Middle frontal gyrus (tissue), 1 donor: ENCODE data around the gene WRNIP1.

Source experiments
- DNase-seq: peaks from one replicate; pipeline ENCODE4 v3.0.0-alpha.2; 2015; ENCODE audit warnings: low spot score; ENCODE audit errors: extremely low spot score

WRNIP1 gene

DNA sequence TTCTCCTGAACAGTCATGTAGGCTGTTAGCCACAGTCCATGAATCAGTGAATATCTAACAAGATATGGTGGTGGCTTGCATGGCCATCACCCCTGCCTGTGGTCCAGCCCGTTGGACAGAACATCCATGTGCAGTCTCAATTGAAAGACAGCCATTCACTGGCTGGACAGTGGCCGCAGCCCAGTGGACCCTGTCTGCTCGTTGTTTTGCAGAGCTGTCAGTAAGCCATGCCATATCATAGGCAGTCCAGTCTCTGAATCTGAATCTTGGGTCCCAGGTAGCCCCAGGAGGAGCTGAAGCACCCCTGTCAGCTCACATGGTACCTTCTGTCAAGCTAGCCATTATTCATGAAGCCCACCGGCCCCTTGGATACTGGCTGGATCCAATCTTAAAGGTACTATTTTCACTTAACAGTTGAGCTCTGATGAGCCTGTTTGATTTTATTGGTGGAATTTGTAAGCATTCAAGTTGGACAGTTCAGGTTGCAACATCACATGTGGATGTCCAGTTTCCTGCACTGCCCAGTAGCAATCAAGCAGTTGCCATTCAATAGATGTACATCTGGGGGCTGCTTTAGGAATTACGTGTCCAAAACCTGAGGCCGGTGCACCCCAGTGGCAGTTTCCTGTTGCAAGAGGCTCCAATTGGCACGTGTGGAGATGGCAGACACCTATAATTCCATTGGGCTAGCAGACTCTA, 38.7 kb downstream of the WRNIP1 start:
- no peak for DNase-seq

DNA sequence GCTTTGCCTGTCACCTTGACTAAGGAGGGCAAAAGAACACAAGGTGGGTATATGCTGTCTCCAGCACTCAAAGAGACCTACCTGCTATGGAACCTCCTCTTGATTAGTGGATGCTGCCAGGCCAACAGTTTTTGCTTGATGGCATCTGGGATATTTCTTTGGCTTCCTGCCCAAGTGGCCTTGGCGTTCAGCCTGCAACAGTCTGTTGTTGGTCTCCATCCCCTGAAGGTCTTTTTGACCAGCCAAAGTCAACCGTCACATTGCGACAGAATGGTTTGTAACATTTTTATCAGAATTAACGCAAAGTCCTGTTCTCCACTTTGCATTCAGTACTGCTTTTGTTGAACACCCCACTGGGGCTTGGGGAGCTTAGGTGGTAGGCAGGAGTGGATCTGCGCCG, 39.3 kb downstream of the WRNIP1 start:
- no peak for DNase-seq

DNA sequence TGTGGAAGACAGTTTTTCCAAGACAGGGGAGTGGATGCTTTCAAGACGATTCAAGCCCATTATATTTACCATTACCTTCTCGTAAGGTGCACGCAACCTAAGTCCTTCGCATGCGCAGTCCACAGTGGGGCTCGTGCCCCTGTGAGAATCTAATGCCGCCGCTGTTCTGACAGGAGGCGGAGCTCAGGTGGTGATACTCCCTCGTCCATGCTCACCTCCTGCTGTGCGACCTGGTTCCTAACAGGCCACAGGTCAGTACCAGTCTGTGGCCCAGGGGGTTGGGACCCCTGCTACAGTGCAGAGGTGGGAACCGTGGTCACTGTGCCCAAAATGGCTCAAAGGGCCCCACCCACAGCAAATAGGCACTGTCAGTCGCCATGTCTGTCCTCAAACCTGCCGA, 39.8 kb downstream of the WRNIP1 start:
- DNase-seq = no peak

DNA sequence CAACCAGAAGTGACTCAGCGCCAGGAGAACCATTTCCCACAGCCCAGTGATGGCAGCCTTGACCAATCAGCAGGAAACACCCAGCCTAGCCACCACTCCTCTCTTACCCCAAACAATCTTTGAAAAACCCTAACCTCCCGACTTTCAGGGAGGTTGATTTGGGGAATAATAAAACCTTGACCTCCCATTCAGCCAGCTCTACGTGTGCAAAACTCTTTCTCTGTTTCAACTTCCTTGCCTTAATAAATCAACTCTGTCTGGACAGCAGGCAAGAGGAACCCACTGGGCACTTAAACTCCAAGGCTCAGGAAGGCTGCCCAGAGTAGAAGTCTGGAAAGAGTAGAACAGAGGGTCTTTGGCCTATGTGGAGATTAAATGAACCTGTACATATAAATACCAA, 41.5 kb downstream of the WRNIP1 start:
- no peak for DNase-seq

DNA sequence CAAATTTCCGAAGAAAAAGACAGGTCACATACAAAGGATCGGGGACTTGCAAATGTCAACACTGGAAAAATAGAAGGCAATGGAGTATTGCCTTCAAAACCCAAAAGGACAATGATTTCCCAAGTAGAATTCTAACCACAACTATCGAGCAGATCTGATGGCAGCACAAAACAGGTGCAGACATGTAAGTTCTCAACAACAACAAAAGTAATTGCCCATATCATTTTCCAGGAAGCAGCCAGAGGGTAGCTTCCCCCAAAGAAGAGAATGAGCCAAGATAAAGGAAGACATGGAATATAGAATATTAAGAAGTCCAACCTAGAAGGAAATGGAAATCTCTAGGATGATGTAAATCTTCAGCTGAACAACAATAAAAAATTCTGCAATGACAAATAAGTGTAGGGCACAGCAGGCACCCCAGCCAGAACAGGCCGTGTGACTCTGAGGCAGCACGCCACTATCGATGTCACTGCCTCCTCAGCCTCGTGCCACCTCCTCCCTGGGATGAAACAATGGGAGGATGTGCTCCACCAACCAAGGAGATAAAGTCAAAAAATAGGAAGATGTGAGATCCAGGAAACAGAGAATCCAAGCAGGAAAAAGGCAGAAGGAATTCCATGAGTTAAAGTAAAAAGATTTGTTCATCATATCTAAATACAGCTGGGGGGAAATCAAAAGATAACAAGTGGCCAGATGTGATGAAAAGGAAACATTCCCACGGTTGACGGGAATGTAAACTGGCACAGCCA, 42.3 kb downstream of the WRNIP1 start:
- no peak for DNase-seq

DNA sequence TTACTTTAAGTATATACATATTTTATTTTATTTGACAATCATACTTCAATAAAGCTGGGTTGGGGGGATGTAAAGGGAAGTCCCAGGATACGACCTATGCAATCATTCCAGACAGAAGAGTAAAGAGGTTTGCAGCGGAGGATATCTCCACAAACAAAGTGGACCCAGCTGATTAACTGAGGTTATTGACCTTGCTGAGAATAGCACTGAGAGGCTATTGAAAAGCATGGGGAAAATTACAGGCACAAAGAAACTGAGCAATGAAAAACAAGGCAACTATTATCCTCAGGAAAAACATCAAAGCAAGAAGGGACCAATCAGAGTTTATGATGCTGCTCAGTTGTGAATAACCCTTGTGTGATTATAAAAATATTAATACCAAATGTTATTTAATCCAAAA, 43.8 kb downstream of the WRNIP1 start:
- no peak for DNase-seq

DNA sequence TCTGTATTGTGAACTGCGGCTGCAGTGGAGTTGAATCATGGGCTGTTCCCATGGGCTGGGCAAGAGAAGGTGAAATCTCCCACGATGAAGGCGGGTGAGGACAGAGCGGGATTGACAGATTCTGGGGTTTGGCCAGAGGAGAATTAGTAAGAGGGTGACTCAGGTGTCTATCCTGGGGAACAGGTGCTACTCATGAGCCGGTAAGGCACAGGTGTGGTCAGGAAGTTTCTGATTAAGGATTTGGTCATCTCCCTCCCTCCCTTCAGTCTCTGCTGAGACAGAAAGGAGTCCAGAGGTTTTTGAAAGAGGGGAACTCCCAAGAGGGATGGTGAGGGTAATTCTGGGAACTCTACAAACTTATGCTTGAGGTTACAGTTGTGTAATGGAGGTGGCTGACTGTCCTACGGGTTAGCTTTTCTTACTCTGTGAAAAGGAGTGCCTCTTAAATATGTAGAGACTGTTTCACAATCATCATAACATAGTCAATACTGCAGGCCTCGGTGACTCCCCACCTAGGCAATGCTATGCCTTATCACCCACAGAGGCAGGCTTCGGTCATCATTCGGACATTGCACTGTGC, 45.0 kb downstream of the WRNIP1 start:
- no peak for DNase-seq

DNA sequence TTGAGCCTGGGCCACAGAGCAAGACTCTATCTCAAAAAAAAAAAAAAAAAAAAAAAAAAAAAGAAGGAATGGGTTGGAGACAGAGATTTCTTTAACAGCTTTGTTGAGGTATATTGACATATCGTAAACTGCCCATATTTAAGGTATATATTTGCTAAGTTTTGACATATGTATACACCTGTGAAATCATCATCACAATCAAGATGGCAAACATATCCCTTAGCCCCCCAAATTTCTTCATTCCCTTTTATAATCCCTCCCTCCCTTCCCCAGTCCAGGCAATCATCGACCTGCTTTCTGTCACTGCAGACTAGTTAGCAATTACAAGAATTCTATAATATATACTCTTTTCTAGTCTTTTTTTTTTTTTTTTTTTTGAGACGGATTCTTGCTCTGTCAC, 47.5 kb downstream of the WRNIP1 start:
- DNase-seq = no peak

DNA sequence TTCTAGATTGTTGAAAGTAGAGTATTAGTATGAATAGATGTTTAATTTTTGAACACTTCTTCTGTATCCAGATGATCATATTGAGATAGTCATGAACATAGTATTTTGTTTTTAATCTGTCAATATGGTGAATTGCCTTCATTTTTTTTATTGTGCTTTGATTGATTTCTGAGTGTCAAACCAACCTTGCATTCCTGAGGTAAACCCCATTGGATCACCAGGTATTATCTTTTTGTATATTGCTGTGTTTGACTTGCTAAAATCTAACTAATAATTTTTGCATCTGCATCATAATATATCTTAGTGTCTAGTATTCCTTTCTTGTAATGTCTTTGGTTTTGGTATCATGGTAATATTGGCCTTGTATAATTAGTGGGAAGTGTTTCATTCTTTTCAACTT, 51.0 kb downstream of the WRNIP1 start:
- no peak for DNase-seq

DNA sequence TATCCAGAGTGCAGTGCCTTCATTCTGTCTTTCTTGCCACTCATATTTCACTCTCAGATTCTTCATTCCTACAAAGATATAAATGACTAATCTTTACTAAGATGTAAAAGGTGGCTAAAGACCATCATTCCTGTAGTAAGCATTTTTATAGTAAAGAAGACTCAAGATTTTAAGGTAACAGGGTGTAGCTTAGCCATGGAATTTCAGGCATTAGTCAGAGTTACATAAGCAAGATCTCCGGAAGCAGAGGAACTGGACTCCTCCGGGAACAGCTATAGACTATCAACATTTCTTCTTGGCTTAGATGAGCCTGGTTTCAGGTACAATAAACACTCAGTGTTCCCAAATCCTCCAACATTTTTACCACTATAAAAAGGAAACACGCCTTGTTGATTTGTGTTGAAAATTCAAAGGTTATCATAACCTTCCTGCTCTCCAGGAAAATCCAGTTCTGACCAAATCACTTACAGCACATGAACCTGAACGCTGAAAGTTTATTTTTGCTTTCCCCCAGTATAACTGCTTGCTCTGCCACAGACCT, 52.8 kb downstream of the WRNIP1 start:
- DNase-seq = peak; percentile 31

DNA sequence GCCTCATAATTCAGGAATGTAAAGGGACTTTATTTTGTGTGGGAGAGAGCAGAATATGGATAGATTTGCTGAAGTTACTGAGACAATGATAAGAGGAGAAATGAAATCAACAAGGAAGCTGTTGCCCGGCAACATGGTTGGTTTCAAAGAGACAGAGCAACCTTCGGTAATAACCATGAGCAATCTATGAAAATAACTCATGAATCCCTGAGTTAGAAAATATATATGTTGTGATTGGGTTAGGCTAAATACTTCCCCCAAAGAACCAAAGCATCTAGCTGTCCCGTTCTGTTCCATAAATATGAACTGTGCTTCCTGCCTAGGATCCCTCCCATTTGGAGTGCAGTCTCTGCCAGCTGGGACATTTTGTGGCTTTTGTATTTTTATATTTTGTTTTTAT, 53.4 kb downstream of the WRNIP1 start:
- DNase-seq = no peak

DNA sequence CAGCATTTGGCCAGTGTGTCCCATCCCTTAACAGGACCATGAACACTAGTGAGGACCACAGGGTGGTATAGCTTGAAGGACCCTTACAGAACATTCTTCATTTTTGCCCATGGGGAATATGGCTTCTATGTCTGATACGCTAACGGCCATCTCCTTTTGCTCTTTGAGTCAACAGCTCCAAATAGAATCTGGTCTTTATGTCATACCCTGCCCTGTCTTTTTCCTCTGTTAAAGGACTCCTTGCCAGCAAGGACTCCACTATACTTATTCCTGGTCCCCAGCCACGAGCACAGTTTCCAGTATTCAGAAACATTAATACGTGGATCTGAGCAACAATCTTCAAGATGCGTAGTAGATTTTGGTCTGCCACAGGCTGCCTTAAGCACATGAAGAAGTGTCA, 53.9 kb downstream of the WRNIP1 start:
- DNase-seq = no peak

DNA sequence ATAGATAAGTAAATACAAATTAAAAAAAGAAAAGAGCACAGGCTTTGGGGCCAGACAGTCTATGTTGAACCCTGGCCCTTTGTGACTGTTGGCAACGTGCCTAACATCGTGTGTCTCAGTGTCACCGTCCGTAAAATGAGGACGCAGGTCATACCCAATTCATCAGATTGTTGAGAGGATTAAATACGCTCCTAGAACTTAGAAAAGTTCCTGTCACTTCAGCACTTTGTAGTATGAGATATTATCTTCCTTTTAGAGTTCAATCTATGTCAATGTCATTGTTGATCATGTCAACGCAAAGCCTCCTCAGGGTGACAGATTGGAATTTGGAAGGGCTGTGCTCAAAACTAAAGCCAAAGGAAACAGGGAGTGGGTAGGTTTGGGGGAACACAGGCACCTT, 54.8 kb downstream of the WRNIP1 start:
- no peak for DNase-seq

DNA sequence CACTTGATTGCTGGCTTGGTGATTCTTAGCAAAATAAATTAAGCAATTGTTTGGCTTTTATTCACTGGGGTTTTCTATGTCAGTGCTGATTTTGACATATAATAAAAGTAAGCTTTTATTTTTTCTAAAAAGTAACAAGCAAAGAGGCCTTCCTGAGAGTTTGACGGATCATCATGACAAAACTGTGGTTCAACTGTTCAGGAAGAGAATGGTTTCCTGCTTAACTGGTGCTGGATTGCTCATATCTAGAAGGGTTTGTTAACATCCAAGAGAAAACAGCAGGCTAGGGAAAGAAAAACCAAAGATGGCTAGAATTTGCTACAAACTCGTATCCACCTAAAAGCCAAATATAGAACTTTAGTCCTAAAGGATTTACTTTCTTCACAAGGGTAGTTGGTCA, 55.2 kb downstream of the WRNIP1 start:
- no peak for DNase-seq

DNA sequence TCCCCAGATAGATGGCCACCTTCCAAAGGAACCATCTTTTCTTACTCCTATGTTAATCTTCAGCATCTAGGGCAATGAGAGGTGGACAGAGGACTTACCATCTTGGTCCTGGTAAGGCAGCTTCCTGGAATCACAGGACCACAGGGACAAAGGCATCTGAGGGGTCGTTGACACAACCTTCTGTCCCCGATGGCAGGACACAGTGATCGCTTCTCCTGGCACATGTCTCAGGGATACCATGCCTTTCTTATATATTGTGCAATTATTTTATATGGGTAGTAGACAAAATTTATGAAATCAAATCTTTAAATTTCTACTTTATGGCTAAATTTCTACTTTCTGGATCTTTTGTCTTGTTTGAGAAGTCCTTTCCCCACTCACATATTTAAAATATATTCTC, 56.4 kb downstream of the WRNIP1 start:
- DNase-seq = no peak

DNA sequence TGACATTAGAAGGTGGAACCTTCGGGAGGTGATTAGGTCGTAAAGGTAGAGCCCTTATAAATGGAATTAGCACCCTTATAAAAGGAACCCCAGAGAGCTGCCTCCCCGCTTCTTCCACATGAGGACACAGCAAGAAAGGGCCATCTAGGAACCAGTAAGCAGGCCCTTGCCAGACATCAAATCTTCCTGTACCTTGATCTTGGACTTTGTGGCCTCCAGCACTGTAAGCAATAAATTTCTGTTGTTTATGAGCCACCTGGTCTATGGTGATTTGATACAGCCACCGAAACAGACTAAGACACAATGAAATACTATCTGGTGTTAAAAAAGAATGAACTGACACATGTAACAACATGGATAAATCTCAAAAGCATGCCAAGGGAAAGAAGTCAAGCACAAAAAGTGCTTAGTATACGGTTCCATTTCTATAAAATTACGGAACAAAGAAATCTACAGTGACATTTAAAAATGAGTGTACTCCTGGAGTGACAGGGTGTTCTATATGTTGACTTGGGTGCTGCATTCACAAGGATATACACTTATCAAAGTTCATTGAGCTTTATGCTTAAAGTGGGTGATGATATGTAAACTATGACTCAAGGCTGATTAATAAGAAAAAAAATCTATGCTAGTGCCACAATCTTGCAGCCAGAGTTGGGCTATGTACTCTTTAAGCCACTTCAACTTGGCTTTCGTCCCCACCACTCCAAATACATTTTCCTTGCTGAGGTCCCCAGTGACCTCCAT, 58.1 kb downstream of the WRNIP1 start:
- DNase-seq = no peak

DNA sequence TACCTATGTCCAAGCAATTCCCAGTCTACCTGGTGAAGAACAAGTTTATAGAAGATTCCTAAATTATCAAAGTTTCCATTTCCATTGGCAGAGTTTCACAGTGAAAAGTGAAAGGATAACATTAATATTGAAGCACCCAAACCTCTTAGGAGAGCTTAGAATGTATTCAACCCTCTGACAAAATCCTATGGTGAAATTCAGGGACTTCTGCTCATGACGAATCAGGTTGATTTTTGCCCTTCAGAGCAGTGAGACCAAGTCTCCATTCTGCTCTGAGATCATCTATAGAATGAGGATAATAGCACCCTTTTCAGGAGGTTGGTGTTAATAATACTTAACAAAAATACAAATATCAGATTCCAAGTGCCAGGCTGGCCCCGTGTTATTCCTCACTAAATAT, 60.9 kb downstream of the WRNIP1 start:
- DNase-seq = no peak

DNA sequence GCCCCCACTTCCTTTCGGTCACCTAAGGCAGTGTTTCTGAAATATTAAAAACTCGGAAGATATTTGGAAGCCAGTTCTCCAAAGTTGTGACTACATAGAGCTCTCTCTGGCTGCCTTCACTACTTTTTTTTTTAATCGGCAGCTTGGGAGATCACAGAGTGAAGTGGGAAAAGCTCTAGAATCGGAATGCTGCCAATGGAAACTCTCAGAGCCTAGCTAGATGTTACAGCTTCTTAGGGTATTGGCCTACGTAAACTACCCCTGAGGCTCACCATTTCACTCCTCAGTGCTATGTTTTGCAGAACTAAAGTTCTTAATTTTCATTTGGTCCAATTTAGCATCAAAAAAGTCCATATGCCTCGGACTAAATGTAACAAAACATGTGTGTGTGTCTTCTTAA, 61.9 kb downstream of the WRNIP1 start:
- DNase-seq = no peak

DNA sequence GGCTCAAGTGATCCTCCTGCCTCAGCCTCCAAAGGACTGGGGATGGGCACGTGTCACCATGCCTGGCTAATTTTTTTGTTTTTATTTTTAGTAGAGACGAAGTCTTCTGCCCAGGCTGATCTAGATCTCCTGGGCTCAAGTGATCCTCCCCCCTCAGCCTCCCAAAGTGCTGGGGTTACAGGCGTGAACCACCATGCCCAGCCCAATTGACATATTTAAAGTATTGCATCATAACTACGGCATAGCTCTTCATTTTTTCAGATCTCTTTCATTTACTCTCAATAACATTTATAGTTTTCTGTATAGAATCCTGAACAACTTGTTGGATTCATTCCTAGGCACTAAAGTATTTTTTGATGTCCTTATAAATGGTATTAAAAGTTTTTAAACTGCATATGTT, 63.4 kb downstream of the WRNIP1 start:
- DNase-seq = no peak

DNA sequence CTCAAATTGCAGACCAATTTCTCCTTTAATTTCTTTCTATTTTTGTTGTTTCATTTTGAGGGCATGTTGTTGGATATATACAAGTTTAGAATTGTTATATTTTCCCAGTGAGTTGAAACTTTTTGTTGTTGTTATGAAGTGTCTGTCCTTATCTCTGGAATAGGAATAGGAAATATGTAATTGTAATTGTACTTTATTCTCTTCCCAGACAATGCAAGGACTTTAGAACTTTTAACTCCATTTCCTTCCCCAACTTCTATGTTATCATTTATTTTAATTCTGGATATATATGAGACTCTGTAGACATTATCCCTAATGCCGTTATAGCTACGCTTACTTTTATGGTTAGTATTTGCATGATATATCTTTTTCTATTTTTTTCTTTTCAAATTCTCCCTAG, 64.1 kb downstream of the WRNIP1 start:
- no peak for DNase-seq

DNA sequence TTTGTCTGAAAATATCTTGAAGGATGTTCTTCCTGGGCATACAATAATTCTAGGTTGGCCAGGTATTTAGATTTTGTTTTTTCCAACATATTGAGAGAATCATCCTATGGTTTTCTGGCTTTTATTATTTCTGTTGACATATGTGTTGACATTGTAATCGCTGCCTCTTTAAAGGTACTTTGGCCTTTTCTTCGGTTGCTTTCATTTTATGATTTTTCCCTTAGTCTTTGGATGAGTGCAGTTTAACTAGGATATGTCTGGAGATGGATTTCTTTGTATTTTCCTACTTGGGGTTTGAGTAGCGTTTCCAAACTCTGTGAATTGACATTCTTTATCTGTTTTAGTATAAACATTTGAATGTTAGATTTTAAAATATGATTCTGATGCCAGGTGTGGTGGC, 65.0 kb downstream of the WRNIP1 start:
- no peak for DNase-seq

DNA sequence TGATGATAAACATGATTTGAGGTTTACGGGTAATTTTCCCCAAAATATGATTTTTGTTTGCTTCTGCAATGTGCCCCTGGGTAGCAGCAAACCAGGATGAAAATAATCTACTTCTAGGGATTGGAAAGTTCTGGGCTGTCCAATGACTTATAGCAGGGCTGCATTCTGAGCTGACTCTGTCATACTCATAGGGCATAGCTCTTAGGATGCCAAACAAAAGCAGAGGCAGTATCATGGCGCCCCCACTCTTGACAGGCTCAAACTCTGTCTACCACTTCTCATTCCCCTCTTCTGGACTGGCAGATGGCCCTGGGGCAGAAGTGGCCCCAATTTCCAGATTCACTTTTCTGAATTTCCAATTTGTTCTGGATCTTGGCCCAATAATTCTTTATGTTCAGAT, 66.2 kb downstream of the WRNIP1 start:
- DNase-seq = no peak
